Activated naive CD4-positive, alpha-beta T cell treated with anti-CD3 and anti-CD28 coated beads, Interleukin-2, amount 50 U/mL, for 72 hours (primary cell): Measurements from ENCODE around the gene NRDC. TPM values are rescaled to one million over a fixed set of nuclear protein-coding genes. Genes with fewer than 3 reads are reported as not detected.

Experiments
- ATAC-seq, 2 donors: fragments of 150-1000 bp; cut with Tn5 transposase; 2 replicates each; pipeline ENCODE4 v1.10.0; 2021; ENCODE audit warnings: mild to moderate bottlenecking in 2 of 2, moderate library complexity in 2 of 2
- DNase-seq, 2 donors: peaks; one replicate each; pipeline ENCODE4 v3.0.0; 2021 to 2022; ENCODE audit warnings: low spot score in 2 of 2
- H3K27ac Mint-ChIP-seq, 2 donors: one replicate each; pipeline ENCODE4 v1.8.0; 2022; ENCODE audit warnings: mild to moderate bottlenecking in 2 of 2, mixed read lengths in 2 of 2
- H3K36me3 Mint-ChIP-seq, 2 donors: one replicate each; pipeline ENCODE4 v1.8.0; 2022; ENCODE audit warnings: mixed read lengths in 2 of 2
- H3K9me3 Mint-ChIP-seq, 2 donors: one replicate each; pipeline ENCODE4 v1.8.0; 2022; ENCODE audit warnings: mixed read lengths in 2 of 2
- total RNA-seq, 2 donors: library from RNA; stranded (reverse); gene quantifications; one replicate each; pipeline ENCODE4 v1.2.3, GENCODE V29; 2022

The NRDC gene
- total RNA-seq = 100 to 1,000 TPM; 132 to 163 TPM

- DNase-seq = peak; percentile 99
- Mint-ChIP-seq H3K27ac (no peak within 1 kb of the TSS), H3K9me3 (no peaks in the 10 kb centered on the region), H3K36me3 (peaks cover 0 to 11% of the 10 kb centered on the region in 2 donors)
- ATAC-seq = peak; percentile 95 to 96
These were observed at the start of gene NRDC for GRCh38 chr1:51878616-51879336. NRDC (minus strand) TSS chr1:51878727; CDS start chr1:51878615, 112 bp downstream.

- ATAC-seq = no peak
These were observed 48.5 kb upstream of the NRDC start for GRCh38 chr1:51927029-51927428.

GRCh38 chr1:51926171-51926812, 47.8 kb upstream of the NRDC start:
- Mint-ChIP-seq H3K27ac (no peak overlapping the region), H3K36me3 (no peaks in the 10 kb centered on the region), H3K9me3 (no peaks in the 10 kb centered on the region)
- ATAC-seq = peak; percentile 31 to 54
- no peak for DNase-seq

More at GRCh38 chr1:51927029-51927428, 48.5 kb upstream of the NRDC start:
- Mint-ChIP-seq H3K27ac (no peak overlapping the region), H3K9me3 (no peaks in the 10 kb centered on the region), H3K36me3 (no peaks in the 10 kb centered on the region)
- DNase-seq = no peak

GRCh38 chr1:51924455-51924854, 45.9 kb upstream of the NRDC start:
- ATAC-seq (peak in 1 of 2 donors; percentile 90), DNase-seq (peak in 1 of 2 donors; percentile 8)
- no peaks in the 10 kb centered on the region for H3K36me3 Mint-ChIP-seq
- no peaks in the 10 kb centered on the region for H3K9me3 Mint-ChIP-seq
- H3K27ac Mint-ChIP-seq = no peak overlapping the region

GRCh38 chr1:51922040-51922439, 43.5 kb upstream of the NRDC start:
- Mint-ChIP-seq H3K36me3 (no peaks in the 10 kb centered on the region), H3K9me3 (no peaks in the 10 kb centered on the region), H3K27ac (peak overlapping the region in 1 of 2 donors; percentile 48)
- no peak for ATAC-seq
- DNase-seq = no peak

GRCh38 chr1:51920130-51920529, 41.6 kb upstream of the NRDC start:
- H3K36me3 Mint-ChIP-seq = no peaks in the 10 kb centered on the region
- no peak for ATAC-seq
- no peak overlapping the region for H3K27ac Mint-ChIP-seq
- H3K9me3 Mint-ChIP-seq = no peaks in the 10 kb centered on the region
- no peak for DNase-seq

- Mint-ChIP-seq H3K9me3 (no peaks in the 10 kb centered on the region), H3K27ac (no peak overlapping the region), H3K36me3 (no peaks in the 10 kb centered on the region)
- ATAC-seq (no peak), DNase-seq (no peak)
These were observed 41.2 kb upstream of the NRDC start for GRCh38 chr1:51919684-51920083.

- ATAC-seq = no peak
- no peaks in the 10 kb centered on the region for H3K36me3 Mint-ChIP-seq
- H3K27ac Mint-ChIP-seq = no peak overlapping the region
- DNase-seq = no peak
- no peaks in the 10 kb centered on the region for H3K9me3 Mint-ChIP-seq
These were observed 38.3 kb upstream of the NRDC start for GRCh38 chr1:51916587-51917405.

GRCh38 chr1:51915951-51916350, 37.4 kb upstream of the NRDC start:
- Mint-ChIP-seq H3K27ac (no peak overlapping the region), H3K36me3 (no peaks in the 10 kb centered on the region), H3K9me3 (no peaks in the 10 kb centered on the region)
- no peak for ATAC-seq
- DNase-seq = no peak

- ATAC-seq (no peak), DNase-seq (no peak)
- H3K36me3 Mint-ChIP-seq = no peaks in the 10 kb centered on the region
- no peak overlapping the region for H3K27ac Mint-ChIP-seq
- H3K9me3 Mint-ChIP-seq = no peaks in the 10 kb centered on the region
These were observed 34.4 kb upstream of the NRDC start for GRCh38 chr1:51912881-51913280.

- ATAC-seq (no peak), DNase-seq (no peak)
- H3K36me3 Mint-ChIP-seq = no peaks in the 10 kb centered on the region
- peaks cover 0 to 4% of the 10 kb centered on the region in 2 donors for H3K9me3 Mint-ChIP-seq
- no peak overlapping the region for H3K27ac Mint-ChIP-seq
These were observed 31.9 kb upstream of the NRDC start for GRCh38 chr1:51910221-51911000.

GRCh38 chr1:51908499-51908898, 30.0 kb upstream of the NRDC start:
- Mint-ChIP-seq H3K36me3 (no peaks in the 10 kb centered on the region), H3K27ac (no peak overlapping the region)
- ATAC-seq = no peak

GRCh38 chr1:51907079-51907702, 28.7 kb upstream of the NRDC start:
- H3K27ac Mint-ChIP-seq = peak overlapping the region in 1 of 2 donors; percentile 43
- H3K36me3 Mint-ChIP-seq = no peaks in the 10 kb centered on the region
- no peak for ATAC-seq
- peaks cover 0 to 4% of the 10 kb centered on the region in 2 donors for H3K9me3 Mint-ChIP-seq
- no peak for DNase-seq

More at GRCh38 chr1:51908499-51908898, 30.0 kb upstream of the NRDC start:
- no peak for DNase-seq
- peaks cover 0 to 4% of the 10 kb centered on the region in 2 donors for H3K9me3 Mint-ChIP-seq

GRCh38 chr1:51906306-51907078, 28.0 kb upstream of the NRDC start:
- DNase-seq (no peak), ATAC-seq (no peak)
- H3K27ac Mint-ChIP-seq = no peak overlapping the region
- no peaks in the 10 kb centered on the region for H3K36me3 Mint-ChIP-seq
- H3K9me3 Mint-ChIP-seq = peaks cover 0 to 4% of the 10 kb centered on the region in 2 donors

- Mint-ChIP-seq H3K27ac (no peak overlapping the region), H3K9me3 (peaks cover 0 to 4% of the 10 kb centered on the region in 2 donors), H3K36me3 (no peaks in the 10 kb centered on the region)
- DNase-seq = no peak
- no peak for ATAC-seq
These were observed 23.9 kb upstream of the NRDC start for GRCh38 chr1:51902456-51902855.
